Activated T-helper 17 cell treated with anti-CD3 and anti-CD28 coated beads, Interleukin-2, amount 50 U/mL, for 72 hours (primary cell): Measurements from ENCODE around the gene PDZD2. TPM values are rescaled to one million over a fixed set of nuclear protein-coding genes. Genes with fewer than 3 reads are reported as not detected.

Experiments used
- ATAC-seq: fragments of 150-1000 bp; cut with Tn5 transposase; replicated peaks from 2 replicates; pipeline ENCODE4 v1.10.0; 2021; ENCODE audit warnings: mild to moderate bottlenecking, moderate library complexity
- H3K27ac Mint-ChIP-seq: one replicate; pipeline ENCODE4 v1.8.0; 2022; ENCODE audit warnings: mixed read lengths
- H3K27me3 Mint-ChIP-seq: one replicate; pipeline ENCODE4 v1.8.0; 2022; ENCODE audit warnings: mixed read lengths
- H3K36me3 Mint-ChIP-seq: one replicate; pipeline ENCODE4 v1.8.0; 2022; ENCODE audit warnings: low read depth, mild to moderate bottlenecking, mixed read lengths
- H3K4me1 Mint-ChIP-seq: one replicate; pipeline ENCODE4 v1.8.0; 2022; ENCODE audit warnings: mixed read lengths
- H3K4me3 Mint-ChIP-seq: one replicate; pipeline ENCODE4 v1.8.0; 2022; ENCODE audit warnings: mild to moderate bottlenecking, mixed read lengths
- H3K9me3 Mint-ChIP-seq: one replicate; pipeline ENCODE4 v1.8.0; 2022; ENCODE audit warnings: mixed read lengths
- total RNA-seq, 2 donors: library from RNA; stranded (reverse); gene quantifications; one replicate each; pipeline ENCODE4 v1.2.3, GENCODE V29; 2022

PDZD2 gene
- total RNA-seq, 2 donors from 2014 or later = 0.53 TPM; not detected in 1

DNA sequence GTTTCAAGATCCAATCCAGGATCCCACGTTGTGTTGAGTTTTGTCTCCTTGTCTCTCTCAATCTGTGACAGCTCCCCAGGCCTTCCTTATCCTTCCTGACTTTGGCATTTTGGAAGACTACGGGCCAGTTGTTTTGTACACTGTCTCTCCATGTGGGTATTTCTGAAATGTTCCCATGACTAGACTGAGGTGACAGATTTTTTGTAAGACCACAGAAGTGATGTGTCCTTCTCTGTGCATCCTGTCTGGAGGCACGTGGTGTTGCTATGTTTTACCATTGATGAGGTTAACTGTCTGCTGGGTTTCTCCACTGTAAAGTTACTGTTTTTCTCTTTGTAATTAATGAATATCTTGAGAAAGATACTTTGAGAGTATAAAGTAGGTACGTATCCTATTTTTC, 15.7 kb upstream of the PDZD2 start:
- Mint-ChIP-seq H3K27ac (no peak overlapping the region), H3K9me3 (no peaks in the 10 kb centered on the region), H3K4me1 (no peaks in the 10 kb centered on the region), H3K36me3 (no peaks in the 10 kb centered on the region), H3K27me3 (peaks cover 19% of the 10 kb centered on the region), H3K4me3 (no peak overlapping the region)
- ATAC-seq = no peak

DNA sequence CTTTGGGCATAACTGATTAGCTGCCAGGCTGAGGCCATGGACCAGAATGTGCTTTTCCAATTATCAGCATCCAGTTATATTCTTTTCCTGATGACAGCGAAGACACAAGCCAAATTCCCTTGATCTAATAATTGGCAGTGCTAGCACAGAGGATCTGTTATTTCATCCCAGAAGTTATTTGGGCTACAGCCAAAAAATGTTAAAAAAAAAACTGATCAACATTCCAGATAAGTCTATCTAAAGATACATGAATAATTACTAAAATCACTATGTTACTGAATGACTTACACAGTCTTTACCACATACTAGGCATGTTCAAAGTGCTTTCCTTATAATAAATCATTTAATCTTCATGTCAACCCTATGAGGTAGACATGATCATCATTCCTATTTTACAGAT, 13.5 kb upstream of the PDZD2 start:
- H3K36me3 Mint-ChIP-seq = no peaks in the 10 kb centered on the region
- H3K9me3 Mint-ChIP-seq = no peaks in the 10 kb centered on the region
- H3K27ac Mint-ChIP-seq = no peak overlapping the region
- no peak overlapping the region for H3K4me3 Mint-ChIP-seq
- ATAC-seq = no peak
- no peaks in the 10 kb centered on the region for H3K4me1 Mint-ChIP-seq
- peaks cover 23% of the 10 kb centered on the region for H3K27me3 Mint-ChIP-seq

DNA sequence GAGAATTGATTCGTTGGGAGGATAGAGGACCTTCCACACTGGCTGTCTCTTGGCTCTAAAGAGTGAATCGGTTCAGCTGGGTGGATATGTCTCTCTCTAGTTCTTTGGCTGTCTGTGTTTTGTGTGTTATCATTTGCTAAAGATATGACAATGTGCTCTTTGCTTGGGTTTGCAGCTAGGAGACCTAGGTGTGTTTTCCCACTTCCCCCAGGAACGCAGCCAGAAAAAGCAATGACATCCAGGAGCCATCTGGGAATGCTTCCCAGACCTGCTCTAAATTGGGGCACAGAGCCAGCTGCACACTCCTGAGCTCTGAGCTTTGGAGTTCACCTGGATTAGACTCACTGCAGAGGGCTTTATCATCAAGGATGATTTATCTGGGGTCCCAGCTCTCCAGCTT, 12.8 kb upstream of the PDZD2 start:
- H3K27ac Mint-ChIP-seq = no peak overlapping the region
- peaks cover 27% of the 10 kb centered on the region for H3K27me3 Mint-ChIP-seq
- H3K36me3 Mint-ChIP-seq = no peaks in the 10 kb centered on the region
- no peaks in the 10 kb centered on the region for H3K9me3 Mint-ChIP-seq
- H3K4me1 Mint-ChIP-seq = no peaks in the 10 kb centered on the region
- no peak overlapping the region for H3K4me3 Mint-ChIP-seq
- no peak for ATAC-seq

DNA sequence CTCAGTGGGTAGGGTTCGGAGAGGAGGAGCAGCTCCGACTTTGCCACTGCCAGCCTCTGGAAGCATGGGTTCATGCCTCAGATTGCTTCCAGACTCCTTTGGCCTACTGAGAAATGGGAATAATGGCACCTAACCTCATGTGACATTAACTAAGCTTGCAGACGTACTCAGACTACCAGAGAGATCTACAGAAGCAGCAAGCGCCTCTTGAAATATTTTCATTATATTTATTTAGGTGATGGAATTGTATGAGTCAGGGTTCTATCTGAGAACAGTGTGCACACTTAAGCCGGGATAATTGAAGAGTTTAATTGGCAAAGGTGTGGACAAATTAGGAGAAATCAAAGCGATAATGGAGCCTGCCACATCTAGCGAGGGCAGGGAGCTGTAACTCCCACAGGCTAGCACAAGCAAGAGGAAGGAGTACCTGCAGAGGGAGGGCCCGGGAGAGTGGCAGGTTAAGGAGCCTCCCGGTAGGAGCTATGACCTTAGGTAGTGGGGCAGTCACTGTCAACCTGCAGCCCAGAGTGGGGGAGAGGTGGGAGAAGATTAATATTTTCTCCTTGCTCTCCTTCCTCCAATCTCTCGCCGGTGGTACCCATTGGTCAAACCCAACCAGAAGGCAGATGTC, 12.2 kb upstream of the PDZD2 start:
- no peak for ATAC-seq
- Mint-ChIP-seq H3K27ac (no peak overlapping the region), H3K36me3 (no peaks in the 10 kb centered on the region), H3K27me3 (peaks cover 27% of the 10 kb centered on the region), H3K4me3 (no peak overlapping the region), H3K4me1 (no peaks in the 10 kb centered on the region), H3K9me3 (no peaks in the 10 kb centered on the region)

DNA sequence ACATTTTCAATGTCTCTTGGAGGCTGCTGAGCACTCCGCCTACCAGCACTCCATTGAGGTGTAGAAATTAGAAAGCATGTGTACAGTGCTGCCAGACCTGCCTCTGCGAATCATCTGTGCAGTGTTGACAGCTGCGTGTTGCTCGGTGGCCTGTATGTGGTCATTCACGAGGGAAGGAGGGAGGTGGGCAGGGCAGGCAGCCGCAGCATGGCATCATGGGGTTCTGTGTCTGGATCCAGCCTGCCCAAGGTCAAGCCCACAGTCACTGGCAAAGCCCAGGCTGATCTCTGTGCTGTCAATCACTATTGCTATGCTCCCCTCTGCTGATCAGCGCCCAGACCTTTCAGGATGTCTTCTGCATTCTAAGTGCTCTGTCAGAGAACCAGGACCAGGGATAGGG, 8.0 kb upstream of the PDZD2 start:
- no peak overlapping the region for H3K4me3 Mint-ChIP-seq
- H3K9me3 Mint-ChIP-seq = no peaks in the 10 kb centered on the region
- no peak for ATAC-seq
- H3K27me3 Mint-ChIP-seq = peaks cover 18% of the 10 kb centered on the region
- H3K27ac Mint-ChIP-seq = no peak overlapping the region
- H3K36me3 Mint-ChIP-seq = no peaks in the 10 kb centered on the region
- H3K4me1 Mint-ChIP-seq = no peaks in the 10 kb centered on the region

DNA sequence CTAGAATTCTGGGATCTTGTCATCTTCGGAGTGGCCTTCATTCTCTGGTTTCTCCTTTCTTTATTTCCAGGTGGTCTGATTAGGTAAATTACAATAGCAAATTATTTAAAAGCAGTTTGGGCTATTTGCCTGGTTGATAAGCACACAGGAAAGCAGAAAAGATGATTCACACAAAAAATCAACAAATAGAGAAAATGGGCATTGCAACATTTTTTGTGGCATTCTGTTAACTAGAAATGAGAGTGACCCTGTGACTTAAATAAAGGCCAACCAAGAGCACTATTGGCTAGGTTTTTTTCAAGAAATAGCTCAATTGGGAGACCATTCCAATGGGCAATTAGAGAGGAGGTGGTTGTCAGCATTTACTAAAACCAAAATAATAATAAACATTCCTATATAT, 6.5 kb upstream of the PDZD2 start:
- Mint-ChIP-seq H3K4me1 (peaks cover 4% of the 10 kb centered on the region), H3K4me3 (no peak overlapping the region), H3K36me3 (no peaks in the 10 kb centered on the region), H3K9me3 (no peaks in the 10 kb centered on the region), H3K27ac (no peak overlapping the region), H3K27me3 (peaks cover 8% of the 10 kb centered on the region)
- ATAC-seq = no peak

DNA sequence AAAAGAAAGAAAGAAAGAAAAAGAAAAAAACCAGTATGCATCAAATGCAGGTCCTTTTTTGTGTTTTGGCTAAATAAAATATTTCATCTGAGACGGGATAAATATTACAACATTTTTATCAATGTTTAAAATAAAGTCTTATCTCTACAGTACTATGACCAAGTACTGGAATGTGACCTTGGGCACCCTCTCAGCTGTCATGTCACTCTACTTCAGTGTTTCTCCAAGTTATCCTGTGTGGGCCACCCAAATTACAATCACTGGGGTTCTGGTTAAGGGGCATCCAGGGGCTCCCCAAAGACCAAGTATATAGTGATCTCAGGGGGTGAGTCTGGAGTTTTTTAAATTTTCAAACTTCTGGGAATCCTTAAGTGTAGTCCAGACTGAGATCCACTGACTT, 3.5 kb upstream of the PDZD2 start:
- no peak overlapping the region for H3K4me3 Mint-ChIP-seq
- peaks cover 3% of the 10 kb centered on the region for H3K27me3 Mint-ChIP-seq

DNA sequence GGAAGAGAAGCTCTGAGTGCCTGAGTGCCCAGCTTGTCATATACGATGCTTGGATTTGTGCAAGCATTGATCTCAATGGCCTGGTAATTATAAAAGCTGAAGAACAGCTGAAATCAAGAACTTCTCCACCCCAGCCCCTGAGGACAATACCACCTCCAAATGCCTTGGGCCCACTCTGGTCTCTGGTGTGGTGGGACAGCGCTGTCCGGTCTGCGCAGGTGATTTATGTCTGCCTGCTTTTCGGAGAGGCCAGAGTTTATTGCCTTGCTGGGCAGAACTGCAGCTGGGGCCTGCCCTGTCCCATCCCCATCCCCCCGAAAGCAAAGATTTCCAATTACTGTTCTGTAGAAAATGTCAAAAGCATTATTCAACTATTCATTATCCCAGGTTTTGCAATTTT, 1.1 kb upstream of the PDZD2 start:
- no peaks in the 10 kb centered on the region for H3K27me3 Mint-ChIP-seq
- H3K36me3 Mint-ChIP-seq = no peaks in the 10 kb centered on the region
- H3K27ac Mint-ChIP-seq = no peak overlapping the region
- H3K9me3 Mint-ChIP-seq = no peaks in the 10 kb centered on the region
- ATAC-seq = no peak
- peak overlapping the region; percentile 81 for H3K4me3 Mint-ChIP-seq
- H3K4me1 Mint-ChIP-seq = peaks cover 9% of the 10 kb centered on the region

More for the DNA sequence above, 3.5 kb upstream of the PDZD2 start:
- Mint-ChIP-seq H3K9me3 (no peaks in the 10 kb centered on the region), H3K36me3 (no peaks in the 10 kb centered on the region), H3K27ac (no peak overlapping the region), H3K4me1 (peaks cover 9% of the 10 kb centered on the region)
- ATAC-seq = no peak

DNA sequence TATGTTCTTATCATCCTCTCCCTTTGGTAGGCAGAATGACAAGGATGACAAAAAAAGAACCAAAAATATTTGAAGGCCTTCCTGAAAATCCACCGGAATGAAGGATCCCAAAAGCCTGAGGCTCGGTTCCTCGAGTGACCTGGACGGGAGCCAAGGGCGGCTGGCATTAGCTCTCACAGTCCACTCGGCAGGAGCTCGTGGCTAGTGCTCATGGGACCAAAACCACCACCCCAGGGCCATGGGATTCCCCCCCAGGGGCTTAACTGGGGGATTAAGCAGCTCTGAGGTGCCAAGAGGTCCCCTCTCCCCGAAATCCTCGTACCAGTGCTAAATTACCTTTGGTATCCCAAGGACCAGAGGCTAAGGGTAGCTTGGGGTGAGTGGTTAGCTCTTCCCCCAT, 586 bp upstream of the PDZD2 start:
- H3K27ac Mint-ChIP-seq = peak overlapping the region; percentile 66
- H3K36me3 Mint-ChIP-seq = no peaks in the 10 kb centered on the region
- peak; percentile 2 for ATAC-seq
- no peaks in the 10 kb centered on the region for H3K9me3 Mint-ChIP-seq
- no peaks in the 10 kb centered on the region for H3K27me3 Mint-ChIP-seq
- peak overlapping the region; percentile 81 for H3K4me3 Mint-ChIP-seq
- peaks cover 9% of the 10 kb centered on the region for H3K4me1 Mint-ChIP-seq

DNA sequence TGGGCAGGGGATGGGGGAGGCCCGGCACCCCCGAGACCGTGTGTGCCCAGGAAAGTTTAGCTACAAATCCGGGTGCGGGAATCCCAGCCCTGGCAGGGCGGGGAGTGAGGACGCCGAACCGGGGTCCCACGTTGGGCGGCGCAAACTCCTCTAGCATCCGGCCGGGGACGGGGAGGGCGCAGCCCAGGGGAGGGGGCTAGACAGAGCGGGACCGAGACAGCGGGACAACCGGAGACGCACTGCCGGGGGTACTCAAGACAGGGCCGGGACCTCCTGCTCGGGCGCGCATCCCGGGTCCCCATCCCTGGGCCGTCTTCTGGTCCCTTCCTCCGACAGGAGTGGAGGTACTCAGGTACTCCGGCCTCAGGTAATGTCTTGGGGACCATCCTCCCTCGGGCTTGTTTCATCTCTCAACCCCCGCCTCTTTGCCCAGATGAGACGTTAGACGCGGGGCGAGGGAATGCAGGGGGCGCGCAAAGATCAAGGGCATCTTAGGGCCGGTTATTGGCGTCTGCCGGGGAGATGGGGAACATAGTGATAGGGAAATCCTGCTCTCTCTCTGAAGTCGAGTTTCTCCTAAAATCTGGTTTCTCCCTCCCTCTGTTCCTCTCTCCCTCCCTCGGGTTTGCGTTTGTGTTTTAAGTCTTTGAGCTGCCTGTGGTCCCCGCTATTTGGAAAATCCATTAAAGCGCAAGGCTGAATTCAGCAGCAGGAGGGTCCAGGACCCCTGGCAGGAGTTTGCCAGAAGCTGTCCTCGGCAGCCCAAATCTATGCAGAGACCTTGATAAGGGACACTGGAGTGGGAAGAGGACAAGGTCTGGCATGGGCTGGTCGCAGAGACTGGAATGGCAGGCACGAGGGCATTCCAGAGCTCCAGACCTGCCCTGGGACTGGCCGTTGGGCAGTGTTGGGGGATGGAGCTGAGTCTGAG, 815 bp downstream of the PDZD2 start:
- no peaks in the 10 kb centered on the region for H3K36me3 Mint-ChIP-seq
- H3K27me3 Mint-ChIP-seq = no peaks in the 10 kb centered on the region
- H3K9me3 Mint-ChIP-seq = no peaks in the 10 kb centered on the region
- H3K27ac Mint-ChIP-seq = no peak overlapping the region
- no peak for ATAC-seq
- H3K4me3 Mint-ChIP-seq = peak overlapping the region; percentile 51
- H3K4me1 Mint-ChIP-seq = peaks cover 9% of the 10 kb centered on the region

DNA sequence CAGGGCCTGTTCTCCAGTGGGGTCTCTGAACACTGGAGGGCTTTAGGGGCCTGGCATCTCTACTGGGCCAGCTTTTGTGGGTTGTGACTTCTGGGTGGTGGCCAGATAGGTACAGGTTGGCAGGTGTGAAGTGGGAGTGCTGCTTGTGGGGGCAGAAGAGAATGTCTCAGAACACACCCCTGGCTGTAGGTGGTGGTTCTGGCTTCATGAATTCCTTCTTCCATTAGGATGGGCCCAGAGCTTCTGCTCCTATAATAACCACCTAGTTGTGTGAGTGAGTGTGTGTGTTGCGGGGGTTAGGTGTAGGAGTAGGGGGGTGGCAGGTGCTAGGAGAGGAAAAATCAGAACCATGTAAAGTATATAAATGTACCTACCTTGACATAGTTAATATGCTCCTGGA, 1.6 kb downstream of the PDZD2 start:
- Mint-ChIP-seq H3K36me3 (no peaks in the 10 kb centered on the region), H3K27me3 (no peaks in the 10 kb centered on the region), H3K4me1 (peaks cover 9% of the 10 kb centered on the region), H3K4me3 (no peak overlapping the region), H3K27ac (no peak overlapping the region), H3K9me3 (no peaks in the 10 kb centered on the region)
- no peak for ATAC-seq

DNA sequence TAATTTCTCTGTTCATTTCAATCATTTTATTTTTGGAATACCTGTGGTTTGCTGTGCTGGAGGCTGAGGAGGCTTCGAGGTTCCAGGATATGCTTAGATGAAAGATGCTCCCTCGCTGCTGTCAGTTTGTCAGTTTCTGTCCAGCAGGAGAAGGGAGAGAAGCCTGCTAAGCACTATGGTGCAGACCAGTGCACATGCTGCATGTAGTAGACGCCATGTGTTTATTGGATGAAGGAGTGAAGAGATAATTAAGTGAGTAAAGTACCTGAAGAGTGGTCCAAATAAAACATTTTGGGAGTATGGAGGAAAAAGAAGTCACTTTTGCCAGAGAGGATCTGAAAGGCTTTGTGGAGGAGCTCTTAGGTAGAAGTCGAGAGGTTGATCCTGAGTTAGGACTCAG, 2.1 kb downstream of the PDZD2 start:
- Mint-ChIP-seq H3K27ac (no peak overlapping the region), H3K4me3 (no peak overlapping the region), H3K9me3 (no peaks in the 10 kb centered on the region), H3K27me3 (no peaks in the 10 kb centered on the region), H3K36me3 (no peaks in the 10 kb centered on the region), H3K4me1 (peaks cover 9% of the 10 kb centered on the region)
- no peak for ATAC-seq

DNA sequence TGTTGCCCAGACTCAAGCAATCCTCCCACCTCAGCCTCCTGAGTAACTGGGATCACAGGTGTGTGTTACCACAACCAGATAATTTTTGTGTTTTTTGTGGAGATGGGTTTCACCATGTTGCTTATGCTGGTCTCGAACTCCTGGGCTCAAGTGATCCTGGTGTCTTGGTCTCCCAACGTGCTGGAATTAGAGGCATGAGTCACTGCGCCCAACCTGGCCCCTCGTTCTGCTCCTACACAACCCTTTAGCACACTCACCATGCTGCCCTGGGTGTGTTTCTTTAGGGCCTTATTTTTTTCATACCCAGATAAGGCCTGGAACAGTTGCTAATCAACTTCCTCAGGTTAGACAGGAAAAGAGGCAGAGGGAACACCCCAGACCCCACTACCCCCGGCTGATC, 2.6 kb downstream of the PDZD2 start:
- peaks cover 9% of the 10 kb centered on the region for H3K4me1 Mint-ChIP-seq
- H3K9me3 Mint-ChIP-seq = no peaks in the 10 kb centered on the region
- H3K27ac Mint-ChIP-seq = no peak overlapping the region
- no peak for ATAC-seq
- H3K4me3 Mint-ChIP-seq = no peak overlapping the region
- no peaks in the 10 kb centered on the region for H3K36me3 Mint-ChIP-seq
- H3K27me3 Mint-ChIP-seq = no peaks in the 10 kb centered on the region

DNA sequence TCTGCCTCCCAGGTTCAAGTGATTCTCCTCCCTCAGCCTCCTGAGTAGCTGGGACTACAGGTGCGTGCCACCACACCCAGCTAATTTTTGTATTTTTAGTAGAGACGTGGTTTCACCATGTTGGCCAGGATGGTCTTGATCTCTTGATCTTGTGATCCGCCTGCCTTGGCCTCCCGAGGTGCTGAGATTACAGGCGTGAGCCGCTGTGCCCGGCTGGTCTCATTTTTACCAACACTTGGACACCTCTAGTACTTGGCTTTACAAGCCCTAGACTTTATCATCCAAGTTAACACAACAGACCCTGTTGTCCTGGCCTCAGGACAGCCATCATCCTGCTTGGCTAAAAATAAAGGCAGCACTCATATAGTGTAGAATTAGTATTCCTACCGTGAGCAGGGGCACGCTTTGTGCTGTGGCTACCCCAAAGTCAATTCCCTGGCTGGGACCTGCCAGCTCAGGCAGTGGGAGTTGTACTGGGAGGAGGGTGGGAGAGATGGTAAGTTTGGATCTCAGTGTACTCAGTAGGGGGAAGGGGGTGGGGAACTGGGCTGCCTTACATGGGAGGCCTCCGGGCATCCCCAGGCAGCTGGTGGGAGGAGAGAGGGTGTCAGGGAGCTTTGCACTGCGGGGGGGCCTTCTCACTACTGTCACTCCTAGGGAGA, 6.6 kb downstream of the PDZD2 start:
- no peak overlapping the region for H3K27ac Mint-ChIP-seq
- H3K4me1 Mint-ChIP-seq = no peaks in the 10 kb centered on the region
- H3K36me3 Mint-ChIP-seq = no peaks in the 10 kb centered on the region
- ATAC-seq = no peak
- no peak overlapping the region for H3K4me3 Mint-ChIP-seq
- no peaks in the 10 kb centered on the region for H3K27me3 Mint-ChIP-seq
- no peaks in the 10 kb centered on the region for H3K9me3 Mint-ChIP-seq

DNA sequence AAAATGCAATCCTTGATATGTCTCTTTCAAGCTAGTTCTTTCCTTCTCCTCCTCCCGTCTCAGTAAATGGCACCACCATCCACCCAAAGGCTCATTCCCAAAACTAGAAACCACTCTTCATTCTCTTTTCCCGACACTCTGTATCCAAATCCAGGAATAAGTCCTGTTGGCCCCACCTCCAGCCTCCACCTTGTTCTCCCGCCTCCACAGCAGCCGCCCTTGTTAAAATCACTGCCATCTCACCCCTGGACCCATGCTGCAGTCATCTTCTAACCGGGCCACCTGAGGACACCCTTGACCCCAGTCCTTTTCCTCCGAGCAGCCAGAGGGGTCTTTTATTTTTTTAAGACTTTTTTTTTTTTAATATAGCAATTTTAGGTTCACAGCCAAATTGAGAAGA, 9.4 kb downstream of the PDZD2 start:
- H3K27ac Mint-ChIP-seq = no peak overlapping the region

More for the DNA sequence above, 9.4 kb downstream of the PDZD2 start:
- Mint-ChIP-seq H3K9me3 (no peaks in the 10 kb centered on the region), H3K36me3 (no peaks in the 10 kb centered on the region), H3K4me3 (no peak overlapping the region), H3K27me3 (no peaks in the 10 kb centered on the region), H3K4me1 (no peaks in the 10 kb centered on the region)
- ATAC-seq = no peak
